Ishikawa (cell line): ENCODE results near the gene ZNF408.

Source experiments
- CEBPB ChIP-seq: IDR thresholded peaks from 2 replicates; pipeline ENCODE4 v1.6.1; 2012
- CREB1 ChIP-seq: IDR thresholded peaks from 2 replicates; pipeline ENCODE4 v1.6.1; 2012; ENCODE audit warnings: low read depth
- EGR1 ChIP-seq: IDR thresholded peaks from 2 replicates; pipeline ENCODE4 v1.6.1; 2012
- EP300 ChIP-seq: IDR thresholded peaks from 2 replicates; pipeline ENCODE4 v1.6.1; 2012; ENCODE audit warnings: borderline replicate concordance
- FOXM1 ChIP-seq: IDR thresholded peaks from 2 replicates; pipeline ENCODE4 v1.6.1; 2012; ENCODE audit warnings: low read depth, borderline replicate concordance
- MAX ChIP-seq: IDR thresholded peaks from 2 replicates; pipeline ENCODE4 v1.6.1; 2012
- NFIC ChIP-seq: IDR thresholded peaks from 2 replicates; pipeline ENCODE4 v1.6.1; 2012
- RAD21 ChIP-seq: IDR thresholded peaks from 2 replicates; pipeline ENCODE4 v1.6.1; 2012; ENCODE audit warnings: low read depth
- REST ChIP-seq: IDR thresholded peaks from 2 replicates; pipeline ENCODE4 v1.6.1; 2012; ENCODE audit warnings: low read depth, mild to moderate bottlenecking
- TAF1 ChIP-seq: IDR thresholded peaks from 2 replicates; pipeline ENCODE4 v1.6.1; 2012; ENCODE audit warnings: low read depth, mild to moderate bottlenecking
- TEAD4 ChIP-seq: IDR thresholded peaks from 2 replicates; pipeline ENCODE4 v1.6.1; 2012
- USF1 ChIP-seq: IDR thresholded peaks from 2 replicates; pipeline ENCODE4 v1.6.1; 2012
- YY1 ChIP-seq: IDR thresholded peaks from 2 replicates; pipeline ENCODE4 v1.6.1; 2012; ENCODE audit warnings: low read depth

- TF ChIP-seq REST, result no peak
- TF ChIP-seq RAD21, result no peak
- TF ChIP-seq EGR1, result no peak
- no peak for TF ChIP-seq TAF1
- no peak for TF ChIP-seq TEAD4
- no peak for TF ChIP-seq CREB1
- TF ChIP-seq CEBPB, result no peak
- TF ChIP-seq YY1, result no peak
- no peak for TF ChIP-seq NFIC
- no peak for TF ChIP-seq MAX
- TF ChIP-seq FOXM1, result no peak
- TF ChIP-seq EP300, result no peak
- no peak for TF ChIP-seq USF1
Measured at GRCh38 chr11:46680815-46681214, 20.0 kb upstream of the ZNF408 start.
